GM12892 (cell line): ENCODE measurements around the gene PKD2L1.
A peak's percentile ranks its signal among the peaks of the same experiment; 100 is the strongest.

ENCODE experiments used
- DNase-seq: peaks from one replicate; pipeline ENCODE4 v3.0.0; 2011; ENCODE audit not compliant: insufficient read length
- FAIRE-seq: peaks from 2 replicates; lab custom pipeline; 2011; peaks lifted over from hg19 to GRCh38; lab: Jason Lieb, UNC
- POLR2A ChIP-seq: IDR thresholded peaks from 2 replicates; pipeline ENCODE4 v1.6.1; 2011; ENCODE audit warnings: low read depth, low read length, control low read depth
- POLR2AphosphoS5 ChIP-seq: IDR thresholded peaks from 2 replicates; pipeline ENCODE4 v1.6.1; 2011; ENCODE audit warnings: low read depth, low read length, control low read depth
- TAF1 ChIP-seq: IDR thresholded peaks from 2 replicates; pipeline ENCODE4 v1.6.1; 2011; ENCODE audit warnings: low read depth, mild to moderate bottlenecking, control low read depth, low read length, borderline replicate concordance

The PKD2L1 gene

GRCh38 chr10:100245484-100246220, 84.4 kb downstream of the PKD2L1 start:
- DNase-seq, result no peak
- FAIRE-seq, result no peak
- TF ChIP-seq POLR2AphosphoS5 (no peak), POLR2A (no peak), TAF1 (no peak)

- TF ChIP-seq POLR2A, result no peak
- TF ChIP-seq POLR2AphosphoS5, result no peak
- no peak for TF ChIP-seq TAF1
- DNase-seq (no peak), FAIRE-seq (peak; percentile 33)
Measured at GRCh38 chr10:100239851-100240250, 90.2 kb downstream of the PKD2L1 start.

GRCh38 chr10:100238429-100238828, 91.6 kb downstream of the PKD2L1 start:
- no peak for TF ChIP-seq POLR2AphosphoS5
- no peak for TF ChIP-seq POLR2A
- TF ChIP-seq TAF1, result no peak
- no peak for DNase-seq
- FAIRE-seq, result peak; percentile 78
